GM23338 (cell line): ENCODE results near the gene SLC38A8. TPM values are rescaled to one million over a fixed set of nuclear protein-coding genes. Genes with fewer than 3 reads are reported as not detected.

ENCODE experiments used
- ATAC-seq: fragments of 200-7000 bp; cut with Tn5 transposase; 3 replicates; pipeline ENCODE4 v1.9.1; 2020
- DNase-seq: peaks from one replicate; pipeline ENCODE4 v3.0.0-alpha.2; 2015; ENCODE audit warnings: low spot score
- H2AFZ ChIP-seq: fragments of 200-600 bp; sonication (generic); 2 replicates; pipeline ENCODE4 v1.8.0; 2016; ENCODE audit warnings: antibody characterized with exemption, mild to moderate bottlenecking, moderate library complexity
- H3F3A ChIP-seq: fragments of 200-600 bp; sonication (generic); replicated peaks from 2 replicates; pipeline ENCODE4 v1.8.0; 2017; ENCODE audit warnings: antibody characterized with exemption, mixed run types, low read depth
- H3K27ac ChIP-seq: fragments of 200-600 bp; sonication (generic); 2 replicates; pipeline ENCODE4 v1.6.1; 2016; ENCODE audit warnings: low read depth
- H3K27me3 ChIP-seq: fragments of 200-600 bp; sonication (generic); 2 replicates; pipeline ENCODE4 v1.8.0; 2016; ENCODE audit warnings: mild to moderate bottlenecking, mixed run types, moderate library complexity; ENCODE audit not compliant: insufficient read depth
- H3K36me3 ChIP-seq: fragments of 200-600 bp; sonication (generic); 2 replicates; pipeline ENCODE4 v1.8.0; 2016; ENCODE audit warnings: mild to moderate bottlenecking; ENCODE audit not compliant: insufficient read depth
- H3K4me1 ChIP-seq: fragments of 200-600 bp; sonication (generic); 2 replicates; pipeline ENCODE4 v1.8.0; 2016; ENCODE audit warnings: mild to moderate bottlenecking, moderate library complexity; ENCODE audit not compliant: insufficient read depth
- H3K4me2 ChIP-seq: fragments of 200-600 bp; sonication (generic); 2 replicates; pipeline ENCODE4 v1.7.1; 2017; ENCODE audit warnings: mixed run types
- H3K4me3 ChIP-seq: fragments of 200-600 bp; sonication (generic); 2 replicates; pipeline ENCODE4 v1.6.1; 2016; ENCODE audit warnings: mixed run types
- H3K79me2 ChIP-seq: fragments of 200-600 bp; sonication (generic); replicated peaks from 2 replicates; pipeline ENCODE4 v1.8.0; 2017; ENCODE audit warnings: mild to moderate bottlenecking; ENCODE audit not compliant: insufficient read depth
- H3K9me2 ChIP-seq: fragments of 200-600 bp; sonication (generic); 2 replicates; pipeline ENCODE4 v1.8.0; 2017; ENCODE audit not compliant: insufficient read depth
- H4K20me1 ChIP-seq: fragments of 200-600 bp; sonication (generic); replicated peaks from 2 replicates; pipeline ENCODE4 v1.8.0; 2017; ENCODE audit warnings: mild to moderate bottlenecking; ENCODE audit not compliant: insufficient read depth
- H3K27ac Mint-ChIP-seq: 2 replicates; pipeline ENCODE4 v1.8.0; 2020; ENCODE audit warnings: inconsistent platforms, mild to moderate bottlenecking, moderate library complexity, mixed read lengths
- H3K27me3 Mint-ChIP-seq: 3 replicates; pipeline ENCODE4 v1.8.0; 2022; ENCODE audit warnings: low read depth, mild to moderate bottlenecking, moderate library complexity, mixed read lengths, inconsistent platforms; ENCODE audit not compliant: insufficient read depth, poor library complexity
- H3K36me3 Mint-ChIP-seq: 3 replicates; pipeline ENCODE4 v1.8.0; 2021; ENCODE audit warnings: low read depth, mild to moderate bottlenecking, inconsistent platforms, moderate library complexity, mixed read lengths
- H3K4me1 Mint-ChIP-seq: 3 replicates; pipeline ENCODE4 v1.8.0; 2020; ENCODE audit warnings: mild to moderate bottlenecking, inconsistent platforms, mixed read lengths
- H3K4me3 Mint-ChIP-seq: 3 replicates; pipeline ENCODE4 v1.8.0; 2021; ENCODE audit warnings: moderate library complexity, mild to moderate bottlenecking, inconsistent platforms, mixed read lengths
- H3K9me3 Mint-ChIP-seq: 3 replicates; pipeline ENCODE4 v1.8.0; 2020; ENCODE audit warnings: moderate library complexity, mild to moderate bottlenecking, inconsistent platforms, mixed read lengths
- EZH2 ChIP-seq: fragments of 200-600 bp; sonication (generic); IDR thresholded peaks from one replicate; pipeline ENCODE4 v1.8.0; 2017; ENCODE audit warnings: antibody characterized with exemption, mild to moderate bottlenecking, low read depth; ENCODE audit not compliant: unreplicated experiment
- EZH2phosphoT487 ChIP-seq: fragments of 200-600 bp; sonication (generic); IDR thresholded peaks from one replicate; pipeline ENCODE4 v1.8.1; 2018; ENCODE audit warnings: antibody characterized with exemption; ENCODE audit not compliant: unreplicated experiment
- NANOG ChIP-seq: IDR thresholded peaks from 2 replicates; pipeline ENCODE4 v1.6.1; 2016; ENCODE audit warnings: antibody characterized with exemption, borderline replicate concordance
- REST ChIP-seq: IDR thresholded peaks from one replicate; pipeline ENCODE4 v1.6.1; 2018; ENCODE audit warnings: antibody characterized with exemption; ENCODE audit not compliant: unreplicated experiment
- ZNF114 ChIP-seq: fragments of 250-450 bp; sonication (Bioruptor Pico); IDR thresholded peaks from 2 replicates; pipeline ENCODE4 v1.5.0; 2020; ENCODE audit warnings: mild to moderate bottlenecking, moderate library complexity
- ZNF331 ChIP-seq: fragments of 250-450 bp; sonication (Bioruptor Pico); IDR thresholded peaks from 2 replicates; pipeline ENCODE4 v1.5.0; 2020; ENCODE audit warnings: low read depth, mild to moderate bottlenecking, moderate library complexity
- ZNF462 ChIP-seq: fragments of 250-450 bp; sonication (Bioruptor Pico); IDR thresholded peaks from 2 replicates; pipeline ENCODE4 v1.5.0; 2020; ENCODE audit warnings: mild to moderate bottlenecking, moderate library complexity
- polyA plus RNA-seq: library from polyadenylated mRNA; unstranded; fragments of >200 nt; fragmentation: Nextera tagmentation; extraction: Ambion mirVana; gene quantifications from 2 replicates; pipeline ENCODE4 v1.2.1, GENCODE V29; 2016
- total RNA-seq: library from RNA; depleted of rRNA; stranded (reverse); fragments of >200 nt; shearing (Covaris generic); gene quantifications from 2 replicates; pipeline ENCODE4 v1.2.3, GENCODE V29; 2014
- TF ChIP-seq, protein P1 (sequence below): IDR thresholded peaks from 2 replicates; pipeline ENCODE4 v1.6.1; 2016; ENCODE audit warnings: antibody characterized with exemption

Gene SLC38A8
- total and polyA plus RNA-seq, 2 experiments from 2014 or later: not detected

DNA sequence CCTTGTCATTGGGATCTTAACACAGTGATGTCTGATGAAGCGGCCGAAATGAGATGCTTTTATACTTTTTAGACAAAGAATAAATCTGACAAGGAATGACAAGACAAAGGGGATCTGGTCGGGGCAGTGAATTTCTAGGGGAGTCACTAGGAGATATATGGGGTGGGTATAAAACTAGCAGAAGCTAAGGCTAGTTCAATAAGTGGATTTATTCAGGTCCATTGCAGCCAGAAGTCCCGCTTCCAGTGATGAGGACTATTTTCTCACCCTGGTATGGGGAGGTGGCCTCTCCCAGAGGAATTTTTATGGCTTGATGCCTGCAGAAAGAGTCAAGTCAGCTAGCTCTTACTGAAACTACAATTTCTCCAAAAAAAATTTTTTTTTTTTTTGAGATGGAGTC is 23.9 kb downstream of the SLC38A8 start (continued):
- TF ChIP-seq REST: no peak
- TF ChIP-seq ZNF114 (CRISPR knock-in tag): no peak
- TF ChIP-seq ZNF331: no peak
- TF ChIP-seq EZH2: no peak

GRCh38 chr16:84016477-84016876 is 26.1 kb downstream of the SLC38A8 start:
- H3K27ac ChIP-seq: no peak overlapping the region
- TF ChIP-seq NANOG: no peak
- TF ChIP-seq EZH2phosphoT487: no peak
- TF ChIP-seq, protein P1, sequence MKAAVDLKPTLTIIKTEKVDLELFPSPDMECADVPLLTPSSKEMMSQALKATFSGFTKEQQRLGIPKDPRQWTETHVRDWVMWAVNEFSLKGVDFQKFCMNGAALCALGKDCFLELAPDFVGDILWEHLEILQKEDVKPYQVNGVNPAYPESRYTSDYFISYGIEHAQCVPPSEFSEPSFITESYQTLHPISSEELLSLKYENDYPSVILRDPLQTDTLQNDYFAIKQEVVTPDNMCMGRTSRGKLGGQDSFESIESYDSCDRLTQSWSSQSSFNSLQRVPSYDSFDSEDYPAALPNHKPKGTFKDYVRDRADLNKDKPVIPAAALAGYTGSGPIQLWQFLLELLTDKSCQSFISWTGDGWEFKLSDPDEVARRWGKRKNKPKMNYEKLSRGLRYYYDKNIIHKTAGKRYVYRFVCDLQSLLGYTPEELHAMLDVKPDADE: no peak
- no peak for TF ChIP-seq EZH2
- no peak for TF ChIP-seq ZNF114 (CRISPR knock-in tag)
- TF ChIP-seq REST: no peak
- no peak for TF ChIP-seq ZNF462 (CRISPR knock-in tag)
- ATAC-seq: no peak
- Mint-ChIP-seq H3K9me3 (peaks cover 19% of the 10 kb centered on the region), H3K27me3 (peaks cover 6% of the 10 kb centered on the region), H3K4me3 (no peak overlapping the region), H3K36me3 (peaks cover 5% of the 10 kb centered on the region), H3K27ac (no peak overlapping the region), H3K4me1 (peaks cover 7% of the 10 kb centered on the region)
- H3F3A ChIP-seq: no peaks in the 10 kb centered on the region
- no peak overlapping the region for H2AFZ ChIP-seq
- H3K36me3 ChIP-seq: no peaks in the 10 kb centered on the region
- no peak overlapping the region for H3K4me3 ChIP-seq
- no peaks in the 10 kb centered on the region for H4K20me1 ChIP-seq
- H3K27me3 ChIP-seq: no peaks in the 10 kb centered on the region
- H3K4me1 ChIP-seq: no peaks in the 10 kb centered on the region; the same call in 1 of the 2 replicates
- no peaks in the 10 kb centered on the region for H3K9me2 ChIP-seq
- DNase-seq: no peak
- no peaks in the 10 kb centered on the region for H3K79me2 ChIP-seq
- no peak overlapping the region for H3K4me2 ChIP-seq
